Upper lobe of right lung (tissue), 1 donor: Measurements from ENCODE around the gene COL4A1. TPM values are rescaled to one million over a fixed set of nuclear protein-coding genes. Genes with fewer than 3 reads are reported as not detected.

Experiments
- ATAC-seq: fragments of 200-7000 bp; cut with Tn5 transposase; one replicate; pipeline ENCODE4 v1.9.1; 2020; ENCODE audit warnings: mild to moderate bottlenecking, moderate library complexity
- DNase-seq: peaks from one replicate; pipeline ENCODE4 v3.0.0-alpha.2; 2020
- H3K27ac ChIP-seq: fragments of 200-600 bp; one replicate; pipeline ENCODE4 v1.8.0; 2022
- H3K27me3 ChIP-seq: fragments of 200-600 bp; one replicate; pipeline ENCODE4 v1.8.0; 2022; ENCODE audit warnings: mild to moderate bottlenecking
- H3K36me3 ChIP-seq: fragments of 200-600 bp; one replicate; pipeline ENCODE4 v1.8.0; 2022
- H3K4me1 ChIP-seq: fragments of 200-600 bp; one replicate; pipeline ENCODE4 v1.8.0; 2022
- H3K4me3 ChIP-seq: fragments of 200-600 bp; one replicate; pipeline ENCODE4 v1.8.0; 2022; ENCODE audit warnings: mild to moderate bottlenecking
- H3K9me3 ChIP-seq: fragments of 200-600 bp; one replicate; pipeline ENCODE4 v1.8.0; 2022
- intact Hi-C: fragments of 100-400 bp; cut with DNase I; formaldehyde crosslinking; loops from one replicate; pipeline ENCODE4 v1.11.0; 2022
- total RNA-seq: library from RNA; stranded (reverse); fragmentation: NEBNext Ultra II Directional; extraction: Animal tissue kit (Norgen Biotek cat#: 25700); gene quantifications from one replicate; pipeline ENCODE4 v1.2.1, GENCODE V29; 2021
- TF ChIP-seq, protein P1 (sequence below): fragments of 200-600 bp; IDR thresholded peaks from one replicate; pipeline ENCODE4 v1.8.0; 2022; ENCODE audit warnings: antibody characterized with exemption
- donor health status: DM: no; HTN: yes; CAD: no; lungs with severe emphysema.

COL4A1 gene
- total RNA-seq, 1 donor from 2014 or later = 242 TPM

DNA sequence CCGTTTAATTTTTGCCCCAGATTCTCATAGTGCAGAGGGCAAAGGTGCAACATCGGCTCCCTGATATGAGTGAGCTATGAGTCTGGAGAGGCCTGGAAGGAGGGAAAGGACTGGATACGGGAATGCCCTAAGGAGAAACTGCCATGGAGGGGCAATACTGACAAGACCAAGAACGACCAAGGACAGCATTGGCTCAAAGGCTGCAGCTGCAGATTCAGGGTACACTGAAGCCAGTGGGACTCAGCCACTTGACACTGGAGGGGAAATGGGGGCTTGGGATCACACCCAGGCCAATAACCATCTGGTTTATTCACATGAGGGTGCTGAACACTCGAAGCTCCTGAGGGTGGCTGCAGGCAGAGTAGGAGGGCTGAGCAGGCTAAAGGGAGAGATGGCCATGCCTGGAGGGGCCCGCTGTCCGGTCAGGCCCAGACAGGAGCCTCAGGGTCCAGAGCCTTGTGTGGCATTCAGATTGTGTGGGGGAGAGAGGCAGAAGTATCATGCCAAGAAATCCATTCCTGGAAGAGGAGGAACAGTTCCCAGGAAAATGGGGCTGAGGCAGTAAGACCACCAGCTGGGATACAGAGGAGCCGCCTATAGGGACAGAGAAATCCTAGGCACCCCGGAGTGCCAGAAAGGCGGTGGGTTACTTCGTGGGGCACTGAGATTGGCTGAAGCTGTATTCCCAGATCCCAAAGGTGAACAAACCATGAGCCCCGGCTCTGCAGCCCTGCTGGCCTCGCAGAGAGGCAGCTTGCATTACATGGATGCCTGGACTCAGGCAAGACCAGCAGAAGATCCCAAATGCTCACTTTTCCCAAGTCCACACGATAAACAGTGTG is 20.7 kb downstream of the COL4A1 start:
- peaks cover 8% of the 10 kb centered on the region for H3K4me1 ChIP-seq
- no peak for ATAC-seq
- H3K4me3 ChIP-seq = no peak overlapping the region
- TF ChIP-seq, protein P1, sequence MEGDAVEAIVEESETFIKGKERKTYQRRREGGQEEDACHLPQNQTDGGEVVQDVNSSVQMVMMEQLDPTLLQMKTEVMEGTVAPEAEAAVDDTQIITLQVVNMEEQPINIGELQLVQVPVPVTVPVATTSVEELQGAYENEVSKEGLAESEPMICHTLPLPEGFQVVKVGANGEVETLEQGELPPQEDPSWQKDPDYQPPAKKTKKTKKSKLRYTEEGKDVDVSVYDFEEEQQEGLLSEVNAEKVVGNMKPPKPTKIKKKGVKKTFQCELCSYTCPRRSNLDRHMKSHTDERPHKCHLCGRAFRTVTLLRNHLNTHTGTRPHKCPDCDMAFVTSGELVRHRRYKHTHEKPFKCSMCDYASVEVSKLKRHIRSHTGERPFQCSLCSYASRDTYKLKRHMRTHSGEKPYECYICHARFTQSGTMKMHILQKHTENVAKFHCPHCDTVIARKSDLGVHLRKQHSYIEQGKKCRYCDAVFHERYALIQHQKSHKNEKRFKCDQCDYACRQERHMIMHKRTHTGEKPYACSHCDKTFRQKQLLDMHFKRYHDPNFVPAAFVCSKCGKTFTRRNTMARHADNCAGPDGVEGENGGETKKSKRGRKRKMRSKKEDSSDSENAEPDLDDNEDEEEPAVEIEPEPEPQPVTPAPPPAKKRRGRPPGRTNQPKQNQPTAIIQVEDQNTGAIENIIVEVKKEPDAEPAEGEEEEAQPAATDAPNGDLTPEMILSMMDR = no peak
- H3K27ac ChIP-seq = no peak overlapping the region
- H3K9me3 ChIP-seq = no peaks in the 10 kb centered on the region
- DNase-seq = no peak
- intact Hi-C loops = no loop called here
- peaks cover 3% of the 10 kb centered on the region for H3K36me3 ChIP-seq
- no peaks in the 10 kb centered on the region for H3K27me3 ChIP-seq

DNA sequence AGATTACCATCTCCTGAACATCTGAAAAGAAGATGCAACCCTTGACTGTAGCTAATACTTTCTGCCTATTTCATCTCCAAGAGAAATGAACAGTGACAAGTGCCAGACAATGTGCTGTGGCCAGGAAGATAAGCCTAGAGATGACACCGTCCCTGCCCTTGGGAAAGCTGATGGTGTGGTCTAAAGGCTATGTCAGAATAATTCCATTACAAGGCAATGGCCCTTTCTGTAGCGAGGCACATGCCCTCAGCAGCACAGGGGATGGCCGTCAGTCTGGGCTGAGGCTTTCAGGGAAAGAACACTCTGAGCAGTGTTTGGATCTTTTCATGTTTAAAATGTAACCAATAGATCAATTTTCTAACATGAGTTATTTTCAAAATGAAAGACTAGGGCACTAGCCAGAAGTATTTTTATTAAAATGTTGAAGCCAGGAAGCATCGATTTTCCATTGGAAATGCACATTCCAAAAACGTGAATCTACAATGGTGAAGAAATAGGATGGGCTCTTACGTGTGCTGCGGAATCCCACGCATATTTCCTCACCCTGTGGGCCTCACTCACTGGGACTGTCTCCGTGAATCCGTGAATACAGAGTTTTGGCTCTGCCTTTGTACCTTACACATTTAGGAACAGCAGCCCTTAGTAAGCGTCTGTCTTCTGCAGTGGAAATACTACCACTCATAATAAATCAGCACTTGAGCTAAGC is 22.0 kb downstream of the COL4A1 start:
- Histone ChIP-seq H3K36me3 (peaks cover 3% of the 10 kb centered on the region), H3K4me1 (peaks cover 12% of the 10 kb centered on the region), H3K27me3 (no peaks in the 10 kb centered on the region), H3K27ac (no peak overlapping the region), H3K4me3 (no peak overlapping the region), H3K9me3 (no peaks in the 10 kb centered on the region)
- ATAC-seq (no peak), DNase-seq (no peak)
- intact Hi-C loops = no loop called here
- TF ChIP-seq, protein P1 = no peak

DNA sequence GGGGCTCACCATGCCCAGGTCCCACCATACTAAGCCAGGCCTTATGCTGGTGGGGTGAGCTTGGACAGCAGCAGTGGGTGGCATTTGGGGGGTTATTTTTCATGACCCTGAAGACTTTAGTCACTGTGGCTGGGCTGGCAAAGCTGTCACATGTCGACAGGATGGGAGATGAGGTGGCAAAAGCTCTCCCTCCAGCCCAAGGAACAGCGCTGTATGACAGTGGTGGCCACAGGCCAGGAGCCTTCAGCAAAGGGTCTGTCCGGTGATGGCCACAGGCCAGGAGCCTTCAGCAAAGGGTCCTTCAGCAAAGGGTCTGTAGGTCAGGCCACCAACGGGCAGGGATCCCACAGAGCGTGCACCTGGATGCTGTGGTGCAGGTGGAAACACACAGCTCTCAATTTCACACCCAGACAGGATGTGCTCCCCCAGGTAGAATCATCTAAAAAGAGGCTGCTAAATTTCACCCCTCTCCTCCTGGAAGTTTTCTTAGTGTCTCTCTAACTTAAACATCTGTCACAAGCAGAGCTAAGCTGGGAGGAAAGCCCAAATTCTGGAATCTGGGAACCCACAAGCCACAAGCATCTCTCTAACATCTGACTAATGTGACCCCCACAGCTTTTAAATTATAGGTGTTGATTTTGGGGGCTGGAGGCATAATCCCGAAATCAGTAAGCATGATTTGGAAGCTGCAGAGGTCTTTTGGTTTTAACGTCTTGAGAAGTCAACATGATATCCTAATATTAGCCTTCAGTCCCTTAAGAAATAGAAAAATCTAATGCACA is 23.0 kb downstream of the COL4A1 start:
- H3K9me3 ChIP-seq = no peaks in the 10 kb centered on the region
- H3K27me3 ChIP-seq = no peaks in the 10 kb centered on the region
- peaks cover 12% of the 10 kb centered on the region for H3K4me1 ChIP-seq
- intact Hi-C loops = no loop called here
- H3K4me3 ChIP-seq = no peak overlapping the region
- no peak for ATAC-seq
- TF ChIP-seq, protein P1 = no peak
- DNase-seq = no peak
- no peak overlapping the region for H3K27ac ChIP-seq
- H3K36me3 ChIP-seq = no peaks in the 10 kb centered on the region

DNA sequence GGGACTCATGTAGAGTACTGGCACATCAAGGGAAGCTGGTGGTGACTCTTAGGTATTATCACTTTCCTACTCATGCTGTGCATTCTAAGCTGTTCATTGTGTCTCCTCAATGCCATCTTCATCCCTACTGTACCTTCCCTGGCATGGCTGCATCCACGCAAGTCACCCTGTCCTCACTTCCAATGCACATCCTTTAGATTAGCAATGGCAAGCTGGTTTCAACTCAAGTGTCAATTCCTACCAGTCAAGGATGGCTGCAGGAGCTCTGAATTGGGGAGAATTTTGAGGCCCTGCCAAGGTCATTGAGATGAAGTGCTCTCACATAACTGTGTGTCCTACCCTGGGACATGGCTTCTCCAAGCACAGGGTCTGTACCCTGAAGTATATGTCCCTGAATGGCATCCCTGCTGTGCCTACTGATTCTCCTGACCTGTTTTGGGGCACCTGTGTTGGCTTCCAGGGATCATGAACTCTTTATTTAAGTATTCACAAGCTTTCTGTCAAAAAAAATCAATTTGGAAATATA is 24.6 kb downstream of the COL4A1 start:
- no peaks in the 10 kb centered on the region for H3K27me3 ChIP-seq
- no peaks in the 10 kb centered on the region for H3K9me3 ChIP-seq
- no peak overlapping the region for H3K27ac ChIP-seq
- ATAC-seq (no peak), DNase-seq (no peak)
- no peaks in the 10 kb centered on the region for H3K36me3 ChIP-seq
- H3K4me3 ChIP-seq = no peak overlapping the region
- TF ChIP-seq, protein P1 = no peak
- intact Hi-C loops = no loop called here
- peaks cover 17% of the 10 kb centered on the region for H3K4me1 ChIP-seq

DNA sequence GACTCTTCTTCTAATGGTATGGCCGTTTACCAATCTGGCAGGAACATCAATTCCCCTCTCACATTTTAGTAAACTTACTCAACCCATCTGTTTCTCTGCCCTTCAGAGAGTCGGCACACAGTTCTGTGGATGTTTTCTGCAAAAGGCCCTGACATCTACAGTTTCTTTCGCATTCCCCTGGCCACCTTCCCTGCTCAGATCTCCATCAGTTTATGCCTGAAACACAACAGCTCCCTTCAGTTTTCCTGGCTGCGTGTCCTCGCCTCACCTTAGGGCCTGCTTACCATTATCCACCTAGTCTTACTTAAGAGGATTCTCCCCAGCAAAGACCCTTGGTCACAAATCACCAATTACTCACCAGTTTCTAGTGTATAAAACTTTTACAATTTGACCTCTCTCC is 25.2 kb downstream of the COL4A1 start:
- intact Hi-C loops = no loop called here
- H3K4me1 ChIP-seq = peaks cover 18% of the 10 kb centered on the region
- TF ChIP-seq, protein P1 = no peak
- ATAC-seq = no peak
- H3K27ac ChIP-seq = no peak overlapping the region
- H3K4me3 ChIP-seq = no peak overlapping the region
- no peaks in the 10 kb centered on the region for H3K36me3 ChIP-seq
- no peaks in the 10 kb centered on the region for H3K9me3 ChIP-seq
- H3K27me3 ChIP-seq = no peaks in the 10 kb centered on the region
- DNase-seq = no peak
